Suprapubic skin (tissue), 4 donors: Measurements from ENCODE around the gene OR56A3. TPM values are rescaled to one million over a fixed set of nuclear protein-coding genes. Genes with fewer than 3 reads are reported as not detected.

Experiments used
- DNase-seq, 2 donors: peaks; one replicate each; pipeline ENCODE4 v3.0.0-alpha.2; 2019; ENCODE audit warnings: low spot score in 2 of 2
- H3K27ac ChIP-seq: fragments of 200-600 bp; sonication (generic); one replicate; pipeline ENCODE4 v1.5.1; 2019
- H3K27me3 ChIP-seq: fragments of 200-600 bp; sonication (generic); one replicate; pipeline ENCODE4 v1.5.1; 2019
- H3K36me3 ChIP-seq: fragments of 200-600 bp; sonication (generic); one replicate; pipeline ENCODE4 v1.5.1; 2019
- H3K4me1 ChIP-seq: fragments of 200-600 bp; sonication (generic); one replicate; pipeline ENCODE4 v1.5.1; 2019
- H3K4me3 ChIP-seq: fragments of 200-600 bp; sonication (generic); one replicate; pipeline ENCODE4 v1.5.1; 2019; ENCODE audit warnings: mild to moderate bottlenecking
- H3K9me3 ChIP-seq: fragments of 200-600 bp; sonication (generic); one replicate; pipeline ENCODE4 v1.5.1; 2019
- CTCF ChIP-seq, 2 donors: fragments of 200-600 bp in 1 of 2; fragments of 450-650 bp in 1 of 2; sonication (generic) in 1 of 2; IDR thresholded peaks; one replicate each; pipeline ENCODE4 v1.5.1; 2016 to 2019; ENCODE audit warnings: antibody characterized with exemption in 2 of 2, mild to moderate bottlenecking in 1 of 2, moderate library complexity in 1 of 2
- EP300 ChIP-seq: sonication (generic); formaldehyde crosslinking; IDR thresholded peaks from one replicate; pipeline ENCODE4 v1.6.1; 2017; ENCODE audit warnings: antibody characterized with exemption
- POLR2A ChIP-seq, 2 donors: fragments of 450-650 bp; IDR thresholded peaks; one replicate each; pipeline ENCODE4 v1.6.1; 2017; ENCODE audit warnings: antibody characterized with exemption in 2 of 2, mild to moderate bottlenecking in 2 of 2, moderate library complexity in 2 of 2
- POLR2AphosphoS5 ChIP-seq, 3 donors: sonication (generic); formaldehyde crosslinking; IDR thresholded peaks; one replicate each; pipeline ENCODE4 v1.6.1; 2017; ENCODE audit warnings: antibody characterized with exemption in 3 of 3
- WGBS: methylation state at CpG from one replicate; pipeline ENCODE4 v1.1.5; 2018; 5-methylcytosine and 5-hydroxymethylcytosine counted together
- total RNA-seq, 4 donors: library from RNA; depleted of rRNA; stranded (reverse); fragments of >200 nt; gene quantifications; one replicate each; pipeline ENCODE4 v1.1.0, GENCODE V29; 2016

The OR56A3 gene
- total RNA-seq, 4 donors from 2014 or later = not detected

DNA sequence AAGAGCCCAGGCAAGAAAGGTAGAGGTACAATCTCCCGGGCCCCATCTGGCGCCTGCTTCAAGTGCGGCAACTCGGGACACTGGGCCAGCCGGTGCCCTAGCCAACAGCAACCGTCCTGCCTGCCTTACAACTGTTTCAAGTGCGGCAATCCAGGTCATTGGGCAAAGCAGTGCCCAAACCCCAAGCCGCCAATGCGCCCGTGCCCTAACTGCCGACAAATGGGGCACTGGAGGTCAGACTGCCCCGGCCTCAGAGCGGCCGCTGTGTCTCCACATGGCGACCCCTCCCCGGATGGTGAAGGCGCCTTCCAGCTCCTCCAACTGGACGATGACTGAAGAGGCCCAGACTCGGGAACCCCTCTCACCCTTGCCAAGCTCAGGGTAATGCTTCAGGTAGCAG is 11.4 kb upstream of the OR56A3 start:
- Histone ChIP-seq H3K9me3 (peaks cover 8% of the 10 kb centered on the region), H3K4me3 (no peak overlapping the region), H3K27ac (no peak overlapping the region), H3K27me3 (no peaks in the 10 kb centered on the region), H3K4me1 (no peaks in the 10 kb centered on the region), H3K36me3 (no peaks in the 10 kb centered on the region)
- TF ChIP-seq EP300 = no peak
- no peak for TF ChIP-seq POLR2AphosphoS5 (IDR thresholded peaks at IDR 0.05)
- no peak for TF ChIP-seq CTCF (IDR thresholded peaks at IDR 0.05)
- TF ChIP-seq POLR2A (IDR thresholded peaks at IDR 0.05) = no peak
- 82% methylated on average over 10 of the region's 19 CpGs for WGBS
- no peak for DNase-seq

GRCh38 chr11:5931061-5931460 is 11.0 kb upstream of the OR56A3 start:
- no peak for DNase-seq
- Histone ChIP-seq H3K4me3 (no peak overlapping the region), H3K27me3 (no peaks in the 10 kb centered on the region), H3K27ac (no peak overlapping the region), H3K4me1 (no peaks in the 10 kb centered on the region), H3K9me3 (peaks cover 8% of the 10 kb centered on the region), H3K36me3 (no peaks in the 10 kb centered on the region)
- WGBS = 94% methylated on average over 8 of the region's 8 CpGs
- TF ChIP-seq POLR2AphosphoS5 (IDR thresholded peaks at IDR 0.05) (no peak), EP300 (no peak), CTCF (IDR thresholded peaks at IDR 0.05) (no peak), POLR2A (IDR thresholded peaks at IDR 0.05) (no peak)

DNA sequence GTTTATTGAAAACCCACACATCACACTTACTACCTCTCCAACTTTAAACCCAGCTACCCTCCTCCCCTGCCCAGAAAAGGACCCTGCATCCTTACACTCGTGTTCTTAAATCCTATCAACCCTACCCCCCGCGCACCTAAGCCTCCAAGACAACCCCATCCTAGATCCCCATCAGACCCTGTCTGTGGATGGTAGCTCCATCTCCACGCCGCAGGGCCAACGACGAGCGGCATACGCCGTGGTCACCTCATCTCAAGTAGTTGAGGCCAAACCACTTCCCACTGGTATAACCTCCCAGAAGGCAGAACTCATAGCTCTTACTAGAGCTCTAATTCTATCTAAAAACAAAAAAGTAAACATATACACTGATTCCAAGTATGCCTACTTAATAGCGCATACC is 9.4 kb upstream of the OR56A3 start:
- Histone ChIP-seq H3K27ac (no peak overlapping the region), H3K4me1 (no peaks in the 10 kb centered on the region), H3K4me3 (no peak overlapping the region), H3K27me3 (no peaks in the 10 kb centered on the region), H3K36me3 (no peaks in the 10 kb centered on the region), H3K9me3 (peaks cover 12% of the 10 kb centered on the region)
- TF ChIP-seq EP300 (no peak), POLR2A (IDR thresholded peaks at IDR 0.05) (no peak), CTCF (IDR thresholded peaks at IDR 0.05) (no peak), POLR2AphosphoS5 (IDR thresholded peaks at IDR 0.05) (no peak)
- 92% methylated on average over 11 of the region's 11 CpGs for WGBS
- DNase-seq = no peak

- peaks cover 14% of the 10 kb centered on the region for H3K9me3 ChIP-seq
- H3K4me3 ChIP-seq = no peak overlapping the region
- no peak for TF ChIP-seq POLR2A (IDR thresholded peaks at IDR 0.05)
- TF ChIP-seq EP300 = no peak
- no peak for TF ChIP-seq POLR2AphosphoS5 (IDR thresholded peaks at IDR 0.05)
- no peak for TF ChIP-seq CTCF (IDR thresholded peaks at IDR 0.05)
- WGBS = 84% methylated on average over 10 of the region's 10 CpGs
- H3K36me3 ChIP-seq = no peaks in the 10 kb centered on the region
- no peaks in the 10 kb centered on the region for H3K27me3 ChIP-seq
- no peak for DNase-seq
- no peaks in the 10 kb centered on the region for H3K4me1 ChIP-seq
- H3K27ac ChIP-seq = no peak overlapping the region
These were observed 8.9 kb upstream of the OR56A3 start for GRCh38 chr11:5933116-5933515.

- Histone ChIP-seq H3K4me3 (no peak overlapping the region), H3K27me3 (no peaks in the 10 kb centered on the region), H3K36me3 (no peaks in the 10 kb centered on the region), H3K9me3 (peaks cover 6% of the 10 kb centered on the region), H3K4me1 (no peaks in the 10 kb centered on the region), H3K27ac (no peak overlapping the region)
- no peak for DNase-seq
- WGBS = 92% methylated on average over 39 of the region's 39 CpGs
- TF ChIP-seq EP300 (no peak), CTCF (IDR thresholded peaks at IDR 0.05) (no peak), POLR2AphosphoS5 (IDR thresholded peaks at IDR 0.05) (no peak), POLR2A (IDR thresholded peaks at IDR 0.05) (no peak)
These were observed 4.0 kb upstream of the OR56A3 start for GRCh38 chr11:5937868-5938602.
